Measurements from ENCODE around the gene TEX261. TPM values are rescaled to one million over a fixed set of nuclear protein-coding genes. Genes with fewer than 3 reads are reported as not detected.

Gene TEX261
- total and polyA plus RNA-seq, 2 of the 8 experiments (the other 6 are each of a cell fraction or from before 2014, with no cell fraction given) = 25.2 to 30.1 TPM

- Histone ChIP-seq H2AFZ (ENCODE audit: low read length) (no peak overlapping the region), H3K56ac (replicated peaks; ENCODE audit: insufficient read length, low read depth, low read length) (no peak overlapping the region), H3K18ac (ENCODE audit: extremely low read depth, low read length) (no peak overlapping the region), H3K4ac (replicated peaks; ENCODE audit: insufficient read length, low read depth, low read length) (no peak overlapping the region), H3K9ac (replicated peaks in 1 of 4; ENCODE audit: extremely low read depth in 1 of 4, low read depth in 3 of 4, low read length in 3 of 4) (no peak overlapping the region), H3K23ac (ENCODE audit: insufficient read length) (no peak overlapping the region), H2BK12ac (ENCODE audit: low read depth, low read length) (no peak overlapping the region), H3K27me3 (replicated peaks in 1 of 4; ENCODE audit: control insufficient read depth in 3 of 4, extremely low read depth in 1 of 4, insufficient read depth in 3 of 4, low read length in 3 of 4) (no peaks in the 10 kb centered on the region; a peak in 2 of 7 replicates), H2BK120ac (replicated peaks; ENCODE audit: low read depth, low read length) (no peak overlapping the region), H2BK15ac (ENCODE audit: low read length) (no peak overlapping the region), H3K4me1 (replicated peaks in 1 of 4; ENCODE audit: control insufficient read depth in 3 of 4, insufficient read depth in 4 of 4, low read length in 3 of 4) (peaks cover 0 to 5% (median 3%) of the 10 kb centered on the region in 4 experiments; a peak in 3 of 7 replicates), H3K14ac (ENCODE audit: insufficient read length) (no peak overlapping the region), H4K5ac (ENCODE audit: insufficient read length, low read depth, low read length) (no peak overlapping the region), H4K91ac (replicated peaks; ENCODE audit: insufficient read length, low read length) (no peak overlapping the region), H3K79me1 (ENCODE audit: low read depth, low read length) (peaks cover 13% of the 10 kb centered on the region), H3K23me2 (ENCODE audit: low read depth, low read length) (peaks cover 11% of the 10 kb centered on the region), H2BK5ac (ENCODE audit: low read depth, low read length) (no peak overlapping the region), H3K4me2 (ENCODE audit: insufficient read depth in 1 of 2, low read depth in 2 of 2, low read length in 2 of 2) (no peak overlapping the region), H3K9me3 (ENCODE audit: insufficient read depth in 2 of 2, low read depth in 1 of 2, low read length in 1 of 2) (no peaks in the 10 kb centered on the region), H3K79me2 (ENCODE audit: control insufficient read depth in 1 of 2, insufficient read depth in 2 of 2, low read length in 2 of 2) (peaks cover 0 to 13% of the 10 kb centered on the region in 2 experiments; a peak in 2 of 4 replicates), H3K27ac (ENCODE audit: low read depth, low read length) (no peak overlapping the region), H4K20me1 (replicated peaks in 1 of 2; ENCODE audit: control insufficient read depth in 1 of 2, insufficient read depth in 2 of 2, low read length in 2 of 2) (peaks cover 3 to 20% of the 10 kb centered on the region in 2 experiments), H3K4me3 (ENCODE audit: extremely low read depth in 1 of 4, insufficient read depth in 2 of 4, low read depth in 3 of 4, low read length in 4 of 4) (no peak overlapping the region), H4K8ac (ENCODE audit: extremely low read depth, insufficient read depth, low read length) (no peak overlapping the region), H3K36me3 (ENCODE audit: control insufficient read depth in 2 of 4, insufficient read depth in 4 of 4, low read length in 3 of 4) (peaks cover 0 to 9% (median 2%) of the 10 kb centered on the region in 4 experiments; a peak in 2 of 8 replicates), H2AK5ac (ENCODE audit: low read depth, low read length) (no peak overlapping the region), H2BK20ac (ENCODE audit: low read length) (no peak overlapping the region)
- ChIA-PET POLR2A (ENCODE audit: partially characterized antibody) (no interaction called here), CTCF (ENCODE audit: partially characterized antibody) (interaction anchor here (0.6 to 3.9 kb wide), 4 partner anchors 7 to 79 kb away, joined by 3 to 21 read pairs (median 4); no protein-coding TSS in a partner anchor)
- no peak for DNase-seq (ENCODE audit: low read depth in 1 of 2, low spot score in 2 of 2)
- TF ChIP-seq BACH1 (IDR thresholded peaks at IDR 0.05; ENCODE audit: low read length) = no peak
- TF ChIP-seq PHF8 (conservative IDR thresholded peaks at IDR 0.05; ENCODE audit: low read depth, low read length) = no peak
- TF ChIP-seq KDM1A (IDR thresholded peaks at IDR 0.05; ENCODE audit: borderline replicate concordance, low read length) = no peak
- no peak for TF ChIP-seq CBX8 (IDR thresholded peaks at IDR 0.05; ENCODE audit: borderline replicate concordance, low read depth, low read length)
- no peak for TF ChIP-seq CEBPB (IDR thresholded peaks at IDR 0.05; ENCODE audit: low read depth, low read length)
- TF ChIP-seq HDAC6 (IDR thresholded peaks at IDR 0.05; ENCODE audit: low read depth, low read length) = no peak
- no peak for TF ChIP-seq ASH2L (IDR thresholded peaks at IDR 0.05; ENCODE audit: low read length)
- TF ChIP-seq SRF (IDR thresholded peaks at IDR 0.05; ENCODE audit: low read depth, low read length) = no peak
- TF ChIP-seq SP1 (IDR thresholded peaks at IDR 0.05; ENCODE audit: low read depth, low read length) = no peak
- 94% methylated on average over 5 of the region's 5 CpGs; no CpG with 5 or more reads in 1 of the 2 experiments for whole genome bisulfite sequencing, 2 experiments (ENCODE audit: extremely low coverage in 1 of 2, insufficient coverage in 1 of 2, insufficient read length in 1 of 2, insufficient replicate concordance in 2 of 2, low coverage in 1 of 2, low lambda C conversion rate in 2 of 2, missing lambda C conversion rate in 1 of 2)
- no peak for FAIRE-seq
Observed at GRCh38 chr2:70991142-70991541, 3.5 kb downstream of the TEX261 start.

Measured in H1 (cell line).